Endothelial cell of umbilical vein (primary cell): ENCODE measurements around the gene ACAD10. TPM values are rescaled to one million over a fixed set of nuclear protein-coding genes. Genes with fewer than 3 reads are reported as not detected.

Experiments
- BruUV-seq: library from RNA; stranded (reverse); fragments of 400-500 nt; replicated peaks from 2 replicates; lab custom pipeline; 2021; lab: Mats Ljungman, UMichigan
- CTCF ChIA-PET: fragments of 300-600, 350-600 bp; sonication (Branson Sonifier 250); formaldehyde crosslinking; loops from one replicate; lab custom pipeline; 2021; ENCODE audit warnings: antibody characterized with exemption, inconsistent platforms; lab: Charles Lee
- POLR2A ChIA-PET: fragments of 300-600, 350-600 bp; sonication (Branson Sonifier 250); formaldehyde crosslinking; loops from one replicate; lab custom pipeline; 2021; ENCODE audit warnings: antibody characterized with exemption, inconsistent platforms; lab: Charles Lee
- DNase-seq: peaks from one replicate; pipeline ENCODE4 v3.0.0-alpha.2; 2011; ENCODE audit warnings: low read depth, low spot score
- FAIRE-seq: peaks from 2 replicates; lab custom pipeline; 2011; peaks lifted over from hg19 to GRCh38; lab: Jason Lieb, UNC
- H2AFZ ChIP-seq: 2 replicates; pipeline ENCODE4 v1.6.0; 2012; ENCODE audit warnings: low read depth, low read length, control low read depth, inconsistent platforms
- H3K27ac ChIP-seq: 2 replicates; pipeline ENCODE4 v1.5.1; 2011; ENCODE audit warnings: low read depth, mild to moderate bottlenecking, control low read depth, low read length, moderate library complexity; ENCODE audit not compliant: insufficient read depth
- H3K27me3 ChIP-seq, 2 experiments: 2 replicates each; pipeline versions ENCODE4 v1.6.0 to v1.6.1; 2011; ENCODE audit warnings: low read length in 2 of 2, mixed read lengths in 1 of 2; ENCODE audit not compliant: control insufficient read depth in 2 of 2, insufficient read depth in 2 of 2
- H3K36me3 ChIP-seq, 2 experiments: 2 replicates in 1 of 2; 3 replicates in 1 of 2; pipeline ENCODE4 v1.5.1; 2011; ENCODE audit warnings: low read length in 2 of 2, mild to moderate bottlenecking in 1 of 2, moderate library complexity in 1 of 2; ENCODE audit not compliant: control insufficient read depth in 2 of 2, insufficient read depth in 2 of 2; ENCODE audit errors: extremely low read depth in 1 of 2
- H3K4me1 ChIP-seq: 3 replicates; pipeline ENCODE4 v1.5.1; 2011; ENCODE audit warnings: mild to moderate bottlenecking, low read length; ENCODE audit not compliant: control insufficient read depth, insufficient read depth; ENCODE audit errors: extremely low read depth
- H3K4me2 ChIP-seq: 2 replicates; pipeline ENCODE4 v1.6.1; 2011; ENCODE audit warnings: low read length, control low read depth, mixed read lengths; ENCODE audit not compliant: insufficient read depth
- H3K4me3 ChIP-seq, 3 experiments: fragments of 200-600 bp in 1 of 3; sonication (generic), shearing (Covaris generic) in 1 of 3; replicated peaks in 1 of 3; 2 replicates each; pipeline ENCODE4 v1.5.1; 2011 to 2016; ENCODE audit warnings: control low read depth in 3 of 3, low read length in 3 of 3, mild to moderate bottlenecking in 2 of 3, inconsistent platforms in 1 of 3, low read depth in 1 of 3, moderate library complexity in 1 of 3; ENCODE audit not compliant: insufficient read depth in 1 of 3
- H3K79me2 ChIP-seq: 2 replicates; pipeline ENCODE4 v1.6.0; 2012; ENCODE audit warnings: low read length, inconsistent platforms; ENCODE audit not compliant: control insufficient read depth, insufficient read depth
- H3K9ac ChIP-seq: replicated peaks from 2 replicates; pipeline ENCODE3; 2011; ENCODE audit warnings: low read length, control low read depth; ENCODE audit not compliant: insufficient read depth; ENCODE audit errors: extremely low read depth
- H3K9me1 ChIP-seq: replicated peaks from 3 replicates; pipeline ENCODE4 v1.6.0; 2011; ENCODE audit warnings: mild to moderate bottlenecking, low read length; ENCODE audit not compliant: control insufficient read depth, insufficient read depth; ENCODE audit errors: extremely low read depth
- H3K9me3 ChIP-seq: replicated peaks from 2 replicates; pipeline ENCODE4 v1.5.1; 2012; ENCODE audit warnings: low read length, inconsistent platforms; ENCODE audit not compliant: control insufficient read depth, insufficient read depth
- H4K20me1 ChIP-seq: replicated peaks from 2 replicates; pipeline ENCODE3; 2011; ENCODE audit warnings: mild to moderate bottlenecking, low read length; ENCODE audit not compliant: control insufficient read depth, insufficient read depth; ENCODE audit errors: extremely low read depth
- EZH2 ChIP-seq: IDR thresholded peaks from 2 replicates; pipeline ENCODE4 v1.6.1; 2012; ENCODE audit warnings: borderline replicate concordance, low read depth, mild to moderate bottlenecking, moderate library complexity, low read length, inconsistent platforms; ENCODE audit not compliant: severe bottlenecking
- FOS ChIP-seq: IDR thresholded peaks from 2 replicates; pipeline ENCODE4 v1.6.1; 2011; ENCODE audit warnings: mild to moderate bottlenecking, low read length, moderate library complexity, borderline replicate concordance; ENCODE audit not compliant: insufficient read depth
- GATA2 ChIP-seq: IDR thresholded peaks from 2 replicates; pipeline ENCODE4 v1.7.0; 2011; ENCODE audit warnings: low read depth, mild to moderate bottlenecking, moderate library complexity, mixed read lengths, low read length; ENCODE audit not compliant: insufficient read length, insufficient read depth
- JUN ChIP-seq: IDR thresholded peaks from 2 replicates; pipeline ENCODE4 v1.6.1; 2011; ENCODE audit warnings: borderline replicate concordance, low read depth; ENCODE audit not compliant: insufficient read length, insufficient read depth
- MYC ChIP-seq: IDR thresholded peaks from one replicate; pipeline ENCODE4 v1.6.1; 2011; ENCODE audit warnings: mild to moderate bottlenecking, low read depth, low read length
- POLR2A ChIP-seq: IDR thresholded peaks from 2 replicates; pipeline ENCODE4 v1.6.1; 2012; ENCODE audit warnings: low read depth, mild to moderate bottlenecking, control low read depth, low read length
- POLR2AphosphoS5 ChIP-seq: IDR thresholded peaks from 2 replicates; pipeline ENCODE4 v1.6.1; 2012; ENCODE audit warnings: low read depth, mild to moderate bottlenecking, control low read depth, low read length, moderate library complexity; ENCODE audit not compliant: insufficient read depth
- dilution Hi-C: fragments of 300-500 bp; cut with MboI; formaldehyde crosslinking; loops from one replicate; pipeline ENCODE4 v1.15.0; 2019; ENCODE audit warnings: low sequenced_read_pairs; ENCODE audit not compliant: extremely low pct_ligation_motif_present
- intact Hi-C: fragments of 100-400 bp; cut with micrococcal nuclease; formaldehyde crosslinking; loops from one replicate; pipeline ENCODE4 v1.10.0; 2022
- polyA plus RNA-seq, 4 experiments: library from polyadenylated mRNA; depleted of rRNA in 3 of 4; stranded (reverse) in 3 of 4; unstranded in 1 of 4; fragments of >200 nt; gene quantifications; 2 replicates each; pipeline versions ENCODE4 v1.2.1 to v1.2.3, GENCODE V29; 2011 to 2012; ENCODE audit warnings: missing spikeins in 1 of 4
- total RNA-seq: library from RNA; stranded (reverse); gene quantifications from 2 replicates; pipeline ENCODE4 v1.2.3, GENCODE V29; 2021
- TF ChIP-seq, protein P1 (sequence below), 2 donors: IDR thresholded peaks; 1 replicate in 1 of 2; 2 replicates in 1 of 2; pipeline ENCODE4 v1.5.1; 2011; ENCODE audit warnings: low read length in 2 of 2, mild to moderate bottlenecking in 2 of 2, moderate library complexity in 2 of 2, control low read depth in 1 of 2, inconsistent platforms in 1 of 2, low read depth in 1 of 2; ENCODE audit not compliant: insufficient read depth in 1 of 2; ENCODE audit errors: extremely low read depth in 1 of 2
- TF ChIP-seq, protein P2 (sequence below): IDR thresholded peaks from 2 replicates; pipeline ENCODE4 v1.6.1; 2011; ENCODE audit not compliant: insufficient read depth, insufficient read length

ACAD10 gene
- total and polyA plus RNA-seq, 2 donors (not counting 3 experiments of a cell fraction or from before 2014, with no cell fraction given) = 15.2 to 16.3 TPM

DNA sequence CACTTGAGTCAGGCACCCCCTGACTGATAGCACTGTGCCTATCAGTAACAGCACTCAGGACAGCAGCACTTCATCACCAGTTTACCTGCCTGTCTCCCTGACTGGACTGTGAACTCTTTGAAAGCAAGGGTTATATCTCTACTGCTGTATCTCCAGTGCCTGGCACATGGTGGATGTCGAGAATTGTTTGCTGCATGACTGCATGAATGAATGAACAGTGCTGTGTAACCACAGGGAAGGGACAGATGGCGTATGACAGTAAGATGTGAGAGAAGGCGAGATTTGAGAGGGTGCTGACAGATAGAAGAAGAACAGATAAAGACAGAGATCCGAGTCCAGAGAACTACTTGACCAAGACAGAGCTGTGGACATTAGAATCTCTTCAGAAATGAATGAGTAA lies 29.8 kb upstream of the ACAD10 start:
- intact Hi-C loops (no loop called here), dilution Hi-C loops (no loop called here)
- Histone ChIP-seq H2AFZ (no peak overlapping the region), H3K9ac (no peak overlapping the region), H3K27me3 (no peaks in the 10 kb centered on the region), H3K9me3 (no peaks in the 10 kb centered on the region), H3K4me2 (no peak overlapping the region), H3K4me3 (no peak overlapping the region), H3K27ac (no peak overlapping the region), H3K79me2 (no peaks in the 10 kb centered on the region), H3K4me1 (peaks cover 4% of the 10 kb centered on the region), H3K9me1 (no peaks in the 10 kb centered on the region), H4K20me1 (no peaks in the 10 kb centered on the region), H3K36me3 (peaks cover 14 to 15% of the 10 kb centered on the region in 2 experiments)
- CTCF ChIA-PET = interaction anchor here (1.2 kb wide), 1 partner anchor 17 kb away, joined by 3 read pairs; no protein-coding TSS in a partner anchor
- no peak for FAIRE-seq
- no TSS peak for BruUV-seq
- POLR2A ChIA-PET = no interaction called here
- no peak for TF ChIP-seq JUN
- TF ChIP-seq, protein P1, sequence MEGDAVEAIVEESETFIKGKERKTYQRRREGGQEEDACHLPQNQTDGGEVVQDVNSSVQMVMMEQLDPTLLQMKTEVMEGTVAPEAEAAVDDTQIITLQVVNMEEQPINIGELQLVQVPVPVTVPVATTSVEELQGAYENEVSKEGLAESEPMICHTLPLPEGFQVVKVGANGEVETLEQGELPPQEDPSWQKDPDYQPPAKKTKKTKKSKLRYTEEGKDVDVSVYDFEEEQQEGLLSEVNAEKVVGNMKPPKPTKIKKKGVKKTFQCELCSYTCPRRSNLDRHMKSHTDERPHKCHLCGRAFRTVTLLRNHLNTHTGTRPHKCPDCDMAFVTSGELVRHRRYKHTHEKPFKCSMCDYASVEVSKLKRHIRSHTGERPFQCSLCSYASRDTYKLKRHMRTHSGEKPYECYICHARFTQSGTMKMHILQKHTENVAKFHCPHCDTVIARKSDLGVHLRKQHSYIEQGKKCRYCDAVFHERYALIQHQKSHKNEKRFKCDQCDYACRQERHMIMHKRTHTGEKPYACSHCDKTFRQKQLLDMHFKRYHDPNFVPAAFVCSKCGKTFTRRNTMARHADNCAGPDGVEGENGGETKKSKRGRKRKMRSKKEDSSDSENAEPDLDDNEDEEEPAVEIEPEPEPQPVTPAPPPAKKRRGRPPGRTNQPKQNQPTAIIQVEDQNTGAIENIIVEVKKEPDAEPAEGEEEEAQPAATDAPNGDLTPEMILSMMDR (IDR thresholded peaks at IDR 0.05; ENCODE audit: extremely low read depth in 1 of 2, insufficient read depth in 1 of 2, low read depth in 1 of 2, low read length in 2 of 2) = no peak
- no peak for TF ChIP-seq FOS
- TF ChIP-seq, protein P2, sequence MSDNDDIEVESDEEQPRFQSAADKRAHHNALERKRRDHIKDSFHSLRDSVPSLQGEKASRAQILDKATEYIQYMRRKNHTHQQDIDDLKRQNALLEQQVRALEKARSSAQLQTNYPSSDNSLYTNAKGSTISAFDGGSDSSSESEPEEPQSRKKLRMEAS = no peak
- TF ChIP-seq POLR2A = no peak
- no peak for TF ChIP-seq EZH2
- TF ChIP-seq MYC = no peak
- TF ChIP-seq POLR2AphosphoS5 = no peak
- TF ChIP-seq GATA2 = no peak
- DNase-seq = no peak
